Fibroblast of the conjunctiva (primary cell): ENCODE results near the gene RBBP6.

Experiments used
- DNase-seq: peaks from one replicate; pipeline ENCODE4 v3.0.0-alpha.2; 2010; ENCODE audit warnings: low read depth

RBBP6 gene

GRCh38 chr16:24524855-24525677 is 14.3 kb upstream of the RBBP6 start:
- no peak for DNase-seq

GRCh38 chr16:24525970-24526559 is 13.3 kb upstream of the RBBP6 start:
- no peak for DNase-seq

- DNase-seq: no peak
Observed at GRCh38 chr16:24526701-24527495, 12.5 kb upstream of the RBBP6 start.

GRCh38 chr16:24531166-24531565 is 8.2 kb upstream of the RBBP6 start:
- DNase-seq: no peak

- DNase-seq: no peak
Observed at GRCh38 chr16:24534620-24535019, 4.7 kb upstream of the RBBP6 start.

- no peak for DNase-seq
Observed at GRCh38 chr16:24535827-24536226, 3.5 kb upstream of the RBBP6 start.

GRCh38 chr16:24536671-24537070 is 2.7 kb upstream of the RBBP6 start:
- DNase-seq: no peak

- no peak for DNase-seq
Observed at GRCh38 chr16:24537474-24538337, 1.7 kb upstream of the RBBP6 start.

- no peak for DNase-seq
Observed at GRCh38 chr16:24538756-24539294, 541 bp upstream of the RBBP6 start.

GRCh38 chr16:24539850-24540601 is 660 bp downstream of the RBBP6 start:
- no peak for DNase-seq

- no peak for DNase-seq
Observed at GRCh38 chr16:24540602-24541210, 1.3 kb downstream of the RBBP6 start.

GRCh38 chr16:24541233-24541933 is 2.0 kb downstream of the RBBP6 start:
- DNase-seq: no peak

- DNase-seq: no peak
Observed at GRCh38 chr16:24543949-24544348, 4.6 kb downstream of the RBBP6 start.

- no peak for DNase-seq
Observed at GRCh38 chr16:24544640-24545039, 5.3 kb downstream of the RBBP6 start.

GRCh38 chr16:24550295-24550694 is 10.9 kb downstream of the RBBP6 start:
- DNase-seq: no peak

GRCh38 chr16:24552705-24553246 is 13.4 kb downstream of the RBBP6 start:
- no peak for DNase-seq

GRCh38 chr16:24553983-24554382 is 14.6 kb downstream of the RBBP6 start:
- no peak for DNase-seq

- DNase-seq: no peak
Observed at GRCh38 chr16:24555346-24555872, 16.0 kb downstream of the RBBP6 start.

GRCh38 chr16:24562811-24563210 is 23.4 kb downstream of the RBBP6 start:
- DNase-seq: no peak
